Right ventricle myocardium superior (tissue), 1 donor: ENCODE measurements around the gene FANCC. TPM values are rescaled to one million over a fixed set of nuclear protein-coding genes. Genes with fewer than 3 reads are reported as not detected.
A peak's percentile ranks its signal among the peaks of the same experiment; 100 is the strongest.

Source experiments
- ATAC-seq: fragments of 200-7000 bp; cut with Tn5 transposase; one replicate; pipeline ENCODE4 v1.9.1; 2020; ENCODE audit warnings: mild to moderate bottlenecking; ENCODE audit not compliant: poor library complexity
- DNase-seq: peaks from one replicate; pipeline ENCODE4 v3.0.0-alpha.2; 2020
- intact Hi-C: fragments of 100-400 bp; cut with DNase I; formaldehyde crosslinking; loops from one replicate; pipeline ENCODE4 v1.11.2; 2022
- total RNA-seq: library from RNA; stranded (reverse); fragmentation: NEBNext Ultra II Directional; extraction: Animal tissue kit (Norgen Biotek cat#: 25700); gene quantifications from one replicate; pipeline ENCODE4 v1.2.1, GENCODE V29; 2021
- donor health status: DM: no; HTN: yes; CAD: no; lungs with severe emphysema.

Gene FANCC
- total RNA-seq, 1 donor from 2014 or later = 4.6 TPM

GRCh38 chr9:95073918-95074317 is 243.6 kb downstream of the FANCC start:
- DNase-seq (no peak), ATAC-seq (no peak)
- intact Hi-C loops = no loop called here

GRCh38 chr9:95073042-95073607 is 244.4 kb downstream of the FANCC start:
- DNase-seq = no peak
- intact Hi-C loops = no loop called here
- no peak for ATAC-seq

GRCh38 chr9:95071925-95072324 is 245.6 kb downstream of the FANCC start:
- ATAC-seq = no peak
- no peak for DNase-seq
- intact Hi-C loops = no loop called here

GRCh38 chr9:95071450-95071849 is 246.1 kb downstream of the FANCC start:
- ATAC-seq (no peak), DNase-seq (no peak)
- intact Hi-C loops = no loop called here

- intact Hi-C loops = no loop called here
- ATAC-seq = peak; percentile 26
- no peak for DNase-seq
Observed at GRCh38 chr9:95070549-95071021, 246.9 kb downstream of the FANCC start.

GRCh38 chr9:95067897-95068296 is 249.6 kb downstream of the FANCC start:
- DNase-seq (no peak), ATAC-seq (no peak)
- intact Hi-C loops = no loop called here

- intact Hi-C loops = no loop called here
- DNase-seq (no peak), ATAC-seq (no peak)
Observed at GRCh38 chr9:95067057-95067456, 250.5 kb downstream of the FANCC start.

GRCh38 chr9:95065224-95065623 is 252.3 kb downstream of the FANCC start:
- ATAC-seq = peak; percentile 34
- intact Hi-C loops = no loop called here
- DNase-seq = peak; percentile 44

GRCh38 chr9:95063300-95063699 is 254.2 kb downstream of the FANCC start:
- ATAC-seq (no peak), DNase-seq (no peak)
- intact Hi-C loops = no loop called here

DNA sequence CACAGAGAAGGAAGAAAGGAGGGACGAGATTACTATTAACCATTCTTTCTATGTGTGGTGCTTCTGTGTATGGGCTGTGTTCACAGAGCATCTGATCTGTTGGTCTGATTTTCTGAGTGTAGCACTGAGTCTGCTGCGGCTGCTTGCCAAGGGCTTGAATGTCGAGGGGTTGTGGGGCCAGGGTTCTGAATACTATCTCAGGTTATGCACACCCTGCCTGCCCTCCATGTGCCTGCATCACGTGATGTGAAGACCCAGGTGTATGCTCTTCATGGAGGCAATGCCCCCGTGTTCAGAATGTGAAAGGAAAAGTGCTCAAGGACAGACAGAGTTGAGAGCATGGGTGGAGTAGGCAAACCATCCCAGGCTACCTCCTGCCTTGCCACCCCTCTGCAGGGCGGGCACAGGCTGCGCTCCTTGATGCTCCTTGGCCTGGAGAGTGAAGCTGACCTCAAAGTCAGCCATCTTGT is 254.9 kb downstream of the FANCC start:
- DNase-seq (no peak), ATAC-seq (peak; percentile 28)
- intact Hi-C loops = no loop called here

DNA sequence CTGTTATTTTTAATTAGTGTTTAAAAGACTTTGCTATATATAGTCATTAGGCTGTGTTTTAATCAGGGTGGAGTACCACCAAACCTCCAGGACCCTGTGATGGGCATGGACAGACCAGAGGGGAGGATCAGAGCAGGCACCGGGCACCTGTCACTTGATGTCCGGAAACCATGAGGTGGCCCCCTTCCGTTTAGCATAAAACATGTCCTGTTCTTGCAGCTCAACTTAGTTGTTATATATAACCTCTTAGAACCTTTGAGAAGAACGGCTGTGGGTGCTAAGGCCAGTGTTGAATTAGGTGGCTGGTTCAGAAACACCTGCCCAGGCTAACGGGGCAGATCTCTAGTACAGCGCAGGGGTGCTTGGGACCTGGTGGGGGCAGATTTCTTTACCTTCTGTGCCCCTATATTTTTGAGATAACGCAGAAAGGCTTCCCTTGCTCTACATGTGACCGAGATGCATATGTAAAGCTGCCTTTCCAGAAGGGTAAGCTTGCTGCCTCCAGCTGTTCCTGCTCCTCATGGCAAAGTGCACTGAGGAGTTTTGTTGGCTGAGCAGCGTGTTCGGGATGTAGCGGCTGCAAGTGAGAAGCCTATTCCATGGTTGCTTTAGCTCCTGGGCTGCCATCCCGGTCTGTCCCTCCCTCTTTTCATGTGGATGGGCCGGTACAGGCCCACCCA is 255.5 kb downstream of the FANCC start:
- intact Hi-C loops = no loop called here
- no peak for ATAC-seq

GRCh38 chr9:95060916-95061315 is 256.6 kb downstream of the FANCC start:
- no peak for DNase-seq
- intact Hi-C loops = no loop called here

More for the DNA sequence above, 255.5 kb downstream of the FANCC start:
- DNase-seq = no peak

DNA sequence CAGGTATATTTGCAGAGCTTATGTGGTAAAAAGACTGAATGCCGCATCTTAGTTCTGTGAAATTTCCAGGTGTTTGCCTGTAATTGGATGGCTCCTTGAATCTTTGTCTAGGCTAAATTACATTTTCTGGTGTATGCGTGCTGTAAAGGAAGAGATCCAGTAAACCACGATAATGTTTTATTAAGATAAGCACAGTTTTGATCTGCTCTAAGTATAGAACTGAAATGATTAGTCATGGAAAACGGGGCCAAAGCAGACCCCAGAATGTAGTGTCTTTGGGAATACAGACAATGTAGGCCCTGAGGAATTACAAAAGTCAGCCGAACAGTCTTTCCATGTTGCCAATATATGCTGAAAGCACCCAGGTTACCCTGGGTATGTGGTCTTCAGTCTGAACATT is 257.3 kb downstream of the FANCC start:
- no peak for ATAC-seq
- no peak for DNase-seq
- intact Hi-C loops = no loop called here

More at GRCh38 chr9:95060916-95061315, 256.6 kb downstream of the FANCC start:
- no peak for ATAC-seq

GRCh38 chr9:95058795-95059386 is 258.6 kb downstream of the FANCC start:
- DNase-seq (no peak), ATAC-seq (no peak)
- intact Hi-C loops = no loop called here

DNA sequence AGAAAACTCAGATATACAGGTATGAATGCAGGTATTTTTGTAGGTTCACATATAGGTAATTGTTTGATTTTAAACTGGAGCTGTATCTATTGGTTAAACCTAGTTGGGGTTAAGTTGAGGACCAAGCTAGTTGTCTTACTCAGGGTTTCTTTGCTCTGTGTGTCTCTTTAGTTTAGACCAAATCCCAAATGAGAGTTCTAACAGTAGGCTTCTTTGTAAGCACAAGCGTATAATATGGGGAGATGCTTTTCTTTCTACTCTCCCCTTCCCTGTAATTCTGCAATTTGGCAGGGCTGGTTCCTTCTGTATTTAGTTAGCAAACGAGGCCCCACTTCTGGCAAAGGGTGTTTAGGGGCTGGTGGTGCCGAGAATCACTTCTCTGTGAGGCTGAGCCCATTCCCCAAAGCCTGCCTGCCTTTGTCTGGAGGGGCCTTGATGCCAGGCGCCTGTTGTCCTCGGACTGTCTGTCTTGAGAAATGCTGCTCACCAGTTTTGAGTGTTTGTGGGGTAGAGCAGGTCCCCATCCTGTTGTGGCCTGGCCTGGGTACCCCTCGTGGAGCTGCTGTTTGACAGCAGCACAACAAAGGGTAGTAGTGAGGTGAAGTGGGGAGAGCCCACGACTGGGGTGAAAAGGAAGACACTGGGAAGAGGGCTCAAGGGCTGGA is 259.3 kb downstream of the FANCC start:
- ATAC-seq (no peak), DNase-seq (no peak)
- intact Hi-C loops = no loop called here

- no peak for ATAC-seq
- intact Hi-C loops = no loop called here
Observed at GRCh38 chr9:95057101-95057500, 260.4 kb downstream of the FANCC start.

DNA sequence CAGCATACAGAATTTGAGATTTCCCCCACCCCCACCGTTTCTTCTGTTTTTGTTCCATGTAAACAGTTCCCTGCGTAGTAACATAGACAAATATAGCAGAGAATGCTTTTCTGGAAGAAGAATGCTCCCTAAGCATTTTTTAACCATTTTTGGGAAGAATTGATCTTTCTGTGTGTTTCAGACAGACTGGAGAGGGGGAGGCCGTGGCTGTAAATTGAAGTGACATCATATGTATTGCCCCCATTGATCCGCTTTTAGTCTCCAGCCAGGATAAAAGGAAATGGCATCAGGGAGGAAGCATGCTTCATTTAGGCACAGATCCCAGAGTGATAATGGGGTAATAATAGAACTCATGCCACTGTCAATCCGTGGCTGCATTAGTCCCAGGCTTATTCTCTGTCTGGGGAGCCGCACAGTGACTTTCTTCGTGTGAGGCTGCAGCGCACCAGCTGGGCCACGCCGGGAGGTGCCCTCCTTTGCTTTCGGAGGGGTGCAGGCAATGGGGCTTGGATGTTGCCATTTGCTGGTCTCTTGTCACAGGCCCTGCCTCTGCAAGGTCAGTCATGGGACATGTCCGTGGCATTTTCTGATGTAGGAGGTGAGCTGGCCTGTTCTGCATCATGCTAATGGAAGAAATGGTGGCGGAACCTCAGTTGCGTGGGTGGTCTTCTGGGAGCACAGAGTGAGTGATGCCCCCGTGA is 261.5 kb downstream of the FANCC start:
- ATAC-seq (peak; percentile 79), DNase-seq (no peak)
- intact Hi-C loops = no loop called here

More at GRCh38 chr9:95057101-95057500, 260.4 kb downstream of the FANCC start:
- DNase-seq = no peak

GRCh38 chr9:95055334-95055850 is 262.1 kb downstream of the FANCC start:
- no peak for DNase-seq
- intact Hi-C loops = no loop called here
- no peak for ATAC-seq
